AG08395 (cell line): ENCODE results near the gene MAN2A2.
"Not testable (repeated sequence)": the region's sequence is repeated elsewhere in the genome, so short reads cannot be mapped to it uniquely, and the experiment has no call there.

ENCODE experiments used
- DNase-seq: peaks from one replicate; pipeline ENCODE4 v3.0.0; 2012; ENCODE audit warnings: mixed read lengths, low spot score

MAN2A2 gene

GRCh38 chr15:90918835-90919234 is 15.7 kb downstream of the MAN2A2 start:
- DNase-seq, result no peak

GRCh38 chr15:90921887-90922286 is 18.8 kb downstream of the MAN2A2 start:
- no peak for DNase-seq

- DNase-seq, result not testable (repeated sequence)
Measured at GRCh38 chr15:90922712-90923322, 19.7 kb downstream of the MAN2A2 start.

- DNase-seq, result no peak
Measured at GRCh38 chr15:90924375-90924774, 21.3 kb downstream of the MAN2A2 start.

GRCh38 chr15:90926766-90927165 is 23.7 kb downstream of the MAN2A2 start:
- not testable (repeated sequence) for DNase-seq

- not testable (repeated sequence) for DNase-seq
Measured at GRCh38 chr15:90928106-90928505, 25.0 kb downstream of the MAN2A2 start.

GRCh38 chr15:90929246-90930019 is 26.3 kb downstream of the MAN2A2 start:
- no peak for DNase-seq

- DNase-seq, result no peak
Measured at GRCh38 chr15:90930861-90931574, 27.9 kb downstream of the MAN2A2 start.

- no peak for DNase-seq
Measured at GRCh38 chr15:90931575-90931827, 28.4 kb downstream of the MAN2A2 start.

GRCh38 chr15:90931828-90932659 is 28.9 kb downstream of the MAN2A2 start, which contains the start of gene HDDC3:
Gene HDDC3, minus strand, starts transcription at chr15:90932549. Its CDS starts 9 bp downstream, at chr15:90932540.
- DNase-seq, result peak; percentile 95

- DNase-seq, result no peak
Measured at GRCh38 chr15:90932660-90932991, 29.5 kb downstream of the MAN2A2 start.

GRCh38 chr15:90933301-90933700 is 30.2 kb downstream of the MAN2A2 start:
- DNase-seq, result no peak

GRCh38 chr15:90934256-90934948 is 31.3 kb downstream of the MAN2A2 start:
- DNase-seq, result peak; percentile 87

GRCh38 chr15:90934949-90935751 is 32.0 kb downstream of the MAN2A2 start, which contains the start of gene UNC45A:
Gene UNC45A, plus strand, starts transcription at chr15:90935285. Its CDS starts 40 bp downstream, at chr15:90935325.
- DNase-seq, result peak; percentile 98

- no peak for DNase-seq
Measured at GRCh38 chr15:90936823-90937222, 33.7 kb downstream of the MAN2A2 start.

GRCh38 chr15:90938261-90938660 is 35.2 kb downstream of the MAN2A2 start:
- no peak for DNase-seq

- no peak for DNase-seq
Measured at GRCh38 chr15:90939756-90940155, 36.7 kb downstream of the MAN2A2 start.

- DNase-seq, result no peak
Measured at GRCh38 chr15:90941038-90941437, 37.9 kb downstream of the MAN2A2 start.

- no peak for DNase-seq
Measured at GRCh38 chr15:90942354-90943120, 39.4 kb downstream of the MAN2A2 start.

- no peak for DNase-seq
Measured at GRCh38 chr15:90945091-90945490, 42.0 kb downstream of the MAN2A2 start.
